Measurements from ENCODE around the gene PHF2. TPM values are rescaled to one million over a fixed set of nuclear protein-coding genes. Genes with fewer than 3 reads are reported as not detected.
A peak's percentile ranks its signal among the peaks of the same experiment; 100 is the strongest.
"Not testable (repeated sequence)": the region's sequence is repeated elsewhere in the genome, so short reads cannot be mapped to it uniquely, and the experiment has no call there.

PHF2 gene
- total and polyA plus RNA-seq, 4 donors, result 10.3 to 32.4 (median 27.9) TPM

- no peaks in the 10 kb centered on the region for H3K4me1 ChIP-seq (ENCODE audit: control insufficient read depth in 1 of 2, insufficient read depth in 2 of 2, low read length in 2 of 2)
- H3K4me3 ChIP-seq (ENCODE audit: low read length in 2 of 2), result no peak overlapping the region
- intact Hi-C loops (cut with DNase I), result no loop called here
- H3K9me3 ChIP-seq (ENCODE audit: control insufficient read depth, low read length), result no peaks in the 10 kb centered on the region
- H3K27ac ChIP-seq (ENCODE audit: low read depth in 1 of 2, low read length in 2 of 2), result no peak overlapping the region
- H3K36me3 ChIP-seq (ENCODE audit: control insufficient read depth in 1 of 2, insufficient read depth in 2 of 2, low read length in 1 of 2), result peaks cover 0 to 1% of the 10 kb centered on the region in 2 donors
- 87 to 92% methylated on average over 15 of the region's 15 CpGs for WGBS, 2 donors
- ATAC-seq (ENCODE audit: low FRiP score), result no peak
- no peaks in the 10 kb centered on the region for H3K27me3 ChIP-seq (ENCODE audit: control insufficient read depth in 1 of 2, insufficient read depth in 2 of 2, low read length in 1 of 2)
- peak in 1 of 2 donors; percentile 13 for DNase-seq
Measured at GRCh38 chr9:93664549-93665120, 88.3 kb downstream of the PHF2 start.

GRCh38 chr9:93665128-93665636, 88.8 kb downstream of the PHF2 start:
- H3K27ac ChIP-seq (ENCODE audit: low read depth in 1 of 2, low read length in 2 of 2), result no peak overlapping the region
- peak in 1 of 2 donors; percentile 12 for DNase-seq
- H3K27me3 ChIP-seq (ENCODE audit: control insufficient read depth in 1 of 2, insufficient read depth in 2 of 2, low read length in 1 of 2), result no peaks in the 10 kb centered on the region
- H3K4me3 ChIP-seq (ENCODE audit: low read length in 2 of 2), result no peak overlapping the region
- no peaks in the 10 kb centered on the region for H3K4me1 ChIP-seq (ENCODE audit: control insufficient read depth in 1 of 2, insufficient read depth in 2 of 2, low read length in 2 of 2)
- 81% methylated on average over 9 of the region's 9 CpGs for WGBS, 2 donors
- ATAC-seq (ENCODE audit: low FRiP score), result no peak
- intact Hi-C loops (cut with DNase I), result no loop called here
- no peaks in the 10 kb centered on the region for H3K9me3 ChIP-seq (ENCODE audit: control insufficient read depth, low read length)
- H3K36me3 ChIP-seq (ENCODE audit: control insufficient read depth in 1 of 2, insufficient read depth in 2 of 2, low read length in 1 of 2), result peaks cover 0 to 1% of the 10 kb centered on the region in 2 donors

GRCh38 chr9:93665637-93666438, 89.5 kb downstream of the PHF2 start:
- intact Hi-C loops (cut with DNase I), result no loop called here

GRCh38 chr9:93666439-93666784, 90.0 kb downstream of the PHF2 start:
- H3K4me1 ChIP-seq (ENCODE audit: control insufficient read depth in 1 of 2, insufficient read depth in 2 of 2, low read length in 2 of 2); H3K9me3 ChIP-seq (ENCODE audit: control insufficient read depth, low read length); H3K36me3 ChIP-seq (ENCODE audit: control insufficient read depth in 1 of 2, insufficient read depth in 2 of 2, low read length in 1 of 2); H3K4me3 ChIP-seq (ENCODE audit: low read length in 2 of 2); ATAC-seq (ENCODE audit: low FRiP score); intact Hi-C loops (cut with DNase I); H3K27ac ChIP-seq (ENCODE audit: low read depth in 1 of 2, low read length in 2 of 2); H3K27me3 ChIP-seq (ENCODE audit: control insufficient read depth in 1 of 2, insufficient read depth in 2 of 2, low read length in 1 of 2): not testable (repeated sequence)
- DNase-seq, result peak; percentile 31 to 69
- WGBS, 2 donors, result 87 to 90% methylated on average over 6 of the region's 6 CpGs

More at GRCh38 chr9:93665637-93666438, 89.5 kb downstream of the PHF2 start:
- Histone ChIP-seq H3K27ac (ENCODE audit: low read depth in 1 of 2, low read length in 2 of 2) (no peak overlapping the region), H3K36me3 (ENCODE audit: control insufficient read depth in 1 of 2, insufficient read depth in 2 of 2, low read length in 1 of 2) (peaks cover 0 to 1% of the 10 kb centered on the region in 2 donors), H3K4me1 (ENCODE audit: control insufficient read depth in 1 of 2, insufficient read depth in 2 of 2, low read length in 2 of 2) (no peaks in the 10 kb centered on the region), H3K9me3 (ENCODE audit: control insufficient read depth, low read length) (no peaks in the 10 kb centered on the region), H3K27me3 (ENCODE audit: control insufficient read depth in 1 of 2, insufficient read depth in 2 of 2, low read length in 1 of 2) (no peaks in the 10 kb centered on the region), H3K4me3 (ENCODE audit: low read length in 2 of 2) (no peak overlapping the region)
- DNase-seq, result peak; percentile 29 to 74
- no peak for ATAC-seq (ENCODE audit: low FRiP score)
- WGBS, 2 donors, result 91 to 92% methylated on average over 27 of the region's 27 CpGs

- intact Hi-C loops (cut with DNase I), result no loop called here
- Histone ChIP-seq H3K27me3 (ENCODE audit: control insufficient read depth in 1 of 2, insufficient read depth in 2 of 2, low read length in 1 of 2) (no peaks in the 10 kb centered on the region), H3K4me1 (ENCODE audit: control insufficient read depth in 1 of 2, insufficient read depth in 2 of 2, low read length in 2 of 2) (no peaks in the 10 kb centered on the region), H3K36me3 (ENCODE audit: control insufficient read depth in 1 of 2, insufficient read depth in 2 of 2, low read length in 1 of 2) (peaks cover 0 to 1% of the 10 kb centered on the region in 2 donors), H3K9me3 (ENCODE audit: control insufficient read depth, low read length) (no peaks in the 10 kb centered on the region), H3K27ac (ENCODE audit: low read depth in 1 of 2, low read length in 2 of 2) (no peak overlapping the region), H3K4me3 (ENCODE audit: low read length in 2 of 2) (no peak overlapping the region)
- 89 to 94% methylated on average over 18 of the region's 18 CpGs for WGBS, 2 donors
- ATAC-seq (ENCODE audit: low FRiP score), result no peak
- peak; percentile 45 to 71 for DNase-seq
Measured at GRCh38 chr9:93667006-93667405, 90.6 kb downstream of the PHF2 start.

GRCh38 chr9:93667627-93668026, 91.2 kb downstream of the PHF2 start:
- H3K4me3 ChIP-seq (ENCODE audit: low read length in 2 of 2), result no peak overlapping the region
- WGBS, 2 donors, result 81 to 89% methylated on average over 4 of the region's 4 CpGs
- no peak overlapping the region for H3K27ac ChIP-seq (ENCODE audit: low read depth in 1 of 2, low read length in 2 of 2)
- H3K27me3 ChIP-seq (ENCODE audit: control insufficient read depth in 1 of 2, insufficient read depth in 2 of 2, low read length in 1 of 2), result no peaks in the 10 kb centered on the region
- DNase-seq (peak in 1 of 2 donors; percentile 9), ATAC-seq (ENCODE audit: low FRiP score) (no peak)
- intact Hi-C loops (cut with DNase I), result no loop called here
- H3K4me1 ChIP-seq (ENCODE audit: control insufficient read depth in 1 of 2, insufficient read depth in 2 of 2, low read length in 2 of 2), result no peaks in the 10 kb centered on the region
- peaks cover 0 to 1% of the 10 kb centered on the region in 2 donors for H3K36me3 ChIP-seq (ENCODE audit: control insufficient read depth in 1 of 2, insufficient read depth in 2 of 2, low read length in 1 of 2)
- no peaks in the 10 kb centered on the region for H3K9me3 ChIP-seq (ENCODE audit: control insufficient read depth, low read length)

- intact Hi-C loops (cut with DNase I), result no loop called here
Measured at GRCh38 chr9:93668261-93668871, 92.0 kb downstream of the PHF2 start.

GRCh38 chr9:93669116-93669957, 93.0 kb downstream of the PHF2 start:
- Histone ChIP-seq H3K27me3 (ENCODE audit: control insufficient read depth in 1 of 2, insufficient read depth in 2 of 2, low read length in 1 of 2) (no peaks in the 10 kb centered on the region), H3K4me3 (ENCODE audit: low read length in 2 of 2) (no peak overlapping the region), H3K36me3 (ENCODE audit: control insufficient read depth in 1 of 2, insufficient read depth in 2 of 2, low read length in 1 of 2) (peaks cover 0 to 1% of the 10 kb centered on the region in 2 donors), H3K9me3 (ENCODE audit: control insufficient read depth, low read length) (no peaks in the 10 kb centered on the region), H3K27ac (ENCODE audit: low read depth in 1 of 2, low read length in 2 of 2) (no peak overlapping the region), H3K4me1 (ENCODE audit: control insufficient read depth in 1 of 2, insufficient read depth in 2 of 2, low read length in 2 of 2) (no peaks in the 10 kb centered on the region)
- DNase-seq (peak; percentile 33 to 68), ATAC-seq (ENCODE audit: low FRiP score) (peak; percentile 4)
- intact Hi-C loops (cut with DNase I), result no loop called here
- 74 to 78% methylated on average over 15 of the region's 15 CpGs for WGBS, 2 donors

More at GRCh38 chr9:93668261-93668871, 92.0 kb downstream of the PHF2 start:
- no peaks in the 10 kb centered on the region for H3K4me1 ChIP-seq (ENCODE audit: control insufficient read depth in 1 of 2, insufficient read depth in 2 of 2, low read length in 2 of 2)
- H3K4me3 ChIP-seq (ENCODE audit: low read length in 2 of 2), result no peak overlapping the region
- H3K27ac ChIP-seq (ENCODE audit: low read depth in 1 of 2, low read length in 2 of 2), result no peak overlapping the region
- DNase-seq (peak in 1 of 2 donors; percentile 37), ATAC-seq (ENCODE audit: low FRiP score) (no peak)
- peaks cover 0 to 1% of the 10 kb centered on the region in 2 donors for H3K36me3 ChIP-seq (ENCODE audit: control insufficient read depth in 1 of 2, insufficient read depth in 2 of 2, low read length in 1 of 2)
- no peaks in the 10 kb centered on the region for H3K9me3 ChIP-seq (ENCODE audit: control insufficient read depth, low read length)
- 70 to 78% methylated on average over 12 of the region's 12 CpGs for WGBS, 2 donors
- H3K27me3 ChIP-seq (ENCODE audit: control insufficient read depth in 1 of 2, insufficient read depth in 2 of 2, low read length in 1 of 2), result no peaks in the 10 kb centered on the region

All from aorta (tissue), 5 donors.